Endothelial cell of hepatic sinusoid (primary cell): Measurements from ENCODE around the gene MYEOV.

Experiments used
- in situ Hi-C: cut with HindIII; loops from 2 replicates; pipeline ENCODE4 v1.10.0; 2017; ENCODE audit warnings: low sequenced_read_pairs

MYEOV gene

GRCh38 chr11:69335007-69335780, 41.2 kb downstream of the MYEOV start:
- in situ Hi-C loops: loop anchor here (10.0 kb wide), 1 partner anchor 130 kb away; no protein-coding TSS in a partner anchor

- in situ Hi-C loops: loop anchor here (10.0 kb wide), 1 partner anchor 129 kb away; no protein-coding TSS in a partner anchor
Measured at GRCh38 chr11:69335781-69336405, 41.9 kb downstream of the MYEOV start.

- in situ Hi-C loops: loop anchor here (10.0 kb wide), 1 partner anchor 128 kb away; no protein-coding TSS in a partner anchor
Measured at GRCh38 chr11:69337211-69337721, 43.3 kb downstream of the MYEOV start.

- in situ Hi-C loops: loop anchor here (10.0 kb wide), 1 partner anchor 126 kb away; no protein-coding TSS in a partner anchor
Measured at GRCh38 chr11:69339041-69339733, 45.2 kb downstream of the MYEOV start.

GRCh38 chr11:69339983-69340565, 46.1 kb downstream of the MYEOV start:
- in situ Hi-C loops: loop anchor here (10.0 kb wide), 1 partner anchor 125 kb away; no protein-coding TSS in a partner anchor

GRCh38 chr11:69342588-69343330, 48.8 kb downstream of the MYEOV start:
- in situ Hi-C loops: no loop called here

GRCh38 chr11:69343401-69344321, 49.7 kb downstream of the MYEOV start:
- in situ Hi-C loops: no loop called here

GRCh38 chr11:69344570-69345145, 50.7 kb downstream of the MYEOV start:
- in situ Hi-C loops: no loop called here
